HG03558 (cell line): ENCODE results near the gene THRB.

ENCODE experiments used
- ATAC-seq: cut with Tn5 transposase; IDR thresholded peaks from one replicate; pipeline ENCODE4 v1.9.1; 2021; ENCODE audit warnings: moderate number of reproducible peaks; ENCODE audit not compliant: unreplicated experiment; ENCODE audit errors: extremely low read depth

The THRB gene

DNA sequence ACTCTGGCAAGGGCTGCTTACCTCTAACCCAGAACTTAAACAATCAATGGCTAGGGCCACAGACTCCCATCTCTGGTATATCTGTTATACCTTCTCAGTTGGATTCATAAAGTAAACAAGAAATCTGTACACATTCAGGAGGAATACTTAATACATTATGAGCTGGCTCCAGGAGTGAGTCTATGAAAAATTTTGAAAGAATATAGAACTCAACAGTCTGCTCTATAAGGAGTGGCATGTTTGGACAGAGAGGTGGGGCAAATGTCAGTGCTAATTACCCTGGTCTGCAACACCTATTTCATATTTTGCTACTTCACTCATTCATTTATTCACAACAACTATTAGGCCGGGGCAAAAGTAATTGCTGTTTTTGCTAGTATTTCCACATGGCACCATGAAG, 245.1 kb downstream of the THRB start:
- no peak for ATAC-seq

DNA sequence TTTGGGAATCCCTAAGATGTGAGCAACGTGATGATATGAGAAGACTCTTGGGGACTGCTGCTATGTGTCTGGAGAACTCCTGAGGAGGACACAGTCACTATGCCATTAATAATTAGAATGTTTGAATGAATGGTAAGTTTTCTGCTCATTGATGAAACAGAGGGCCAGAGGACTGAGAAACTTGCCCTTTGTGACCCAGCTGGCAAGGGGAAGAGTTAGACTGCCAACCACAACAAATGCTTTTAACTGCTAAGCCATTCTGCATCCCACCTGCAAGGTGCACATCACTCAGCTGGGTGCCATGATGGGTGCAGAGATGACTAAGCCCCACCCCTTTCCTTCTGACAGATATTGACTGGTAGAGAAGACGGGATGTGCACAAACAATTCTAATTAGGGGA, 249.6 kb downstream of the THRB start:
- no peak for ATAC-seq

DNA sequence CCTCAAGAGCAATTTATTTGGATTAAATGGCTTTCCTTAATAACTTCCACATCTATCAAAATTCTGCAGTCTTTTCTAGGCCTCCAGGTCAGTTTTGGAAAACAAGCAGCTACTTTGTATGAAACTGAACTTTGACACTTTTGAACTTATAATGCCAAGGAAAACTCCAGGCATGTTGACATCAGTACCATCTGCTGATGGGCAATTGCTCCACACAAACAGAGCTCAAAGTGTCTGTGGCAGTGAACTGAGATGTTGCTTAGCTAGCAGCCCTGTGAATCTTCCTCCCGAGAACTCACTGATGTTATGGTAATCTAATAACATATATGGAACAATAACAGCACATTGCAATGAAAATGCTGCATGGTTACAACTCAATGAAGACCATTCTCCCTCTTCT, 250.2 kb downstream of the THRB start:
- ATAC-seq: no peak

DNA sequence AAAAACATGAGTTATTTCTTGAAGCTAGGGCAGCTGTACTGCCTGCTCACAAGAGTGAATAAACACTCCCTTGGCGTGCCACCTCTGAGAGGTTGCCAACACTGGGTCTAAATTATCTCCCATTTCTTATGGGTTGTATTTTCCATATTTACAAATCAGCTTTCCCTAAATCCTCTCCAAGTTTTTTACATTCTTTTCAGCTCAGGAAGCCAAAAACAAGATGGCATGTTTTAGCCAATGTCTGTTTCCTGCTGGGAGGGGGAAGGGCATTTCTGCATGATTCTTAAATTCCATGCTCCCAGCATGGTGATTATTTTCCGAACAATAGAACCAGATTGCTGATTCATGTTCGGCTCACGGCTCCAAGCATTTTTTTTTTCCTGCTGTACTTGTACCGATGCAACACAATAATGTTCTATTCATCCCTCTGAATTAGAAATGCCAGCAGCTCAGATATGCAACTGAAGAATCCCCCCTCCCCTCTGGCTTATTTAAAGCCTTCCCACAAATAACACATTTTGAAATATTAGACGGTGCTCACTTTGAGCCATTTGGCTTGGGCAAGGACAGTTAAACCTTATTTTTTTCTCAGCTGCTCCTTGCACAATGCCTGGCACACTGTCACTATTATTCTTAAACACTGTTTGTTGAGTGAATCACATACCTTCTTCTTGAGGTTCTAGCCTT, 252.5 kb downstream of the THRB start:
- no peak for ATAC-seq

DNA sequence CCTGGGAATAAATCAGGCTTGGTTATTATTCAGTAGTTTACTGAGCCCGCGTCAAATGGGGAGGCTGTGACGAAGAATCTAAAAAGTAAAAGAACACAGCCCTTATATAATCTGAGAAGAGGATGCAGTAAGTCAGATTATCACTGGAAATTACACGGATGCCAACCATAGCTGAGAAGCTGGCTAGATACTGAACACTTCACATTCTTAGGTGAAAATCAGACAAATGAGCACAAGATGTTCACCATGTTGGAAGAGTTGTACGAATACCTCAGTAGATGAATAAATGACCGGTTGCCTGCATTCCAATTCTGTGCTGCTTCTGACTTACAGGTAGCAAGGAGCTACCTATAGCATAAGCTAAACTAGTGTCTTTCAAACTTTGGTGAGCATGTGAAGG, 254.3 kb downstream of the THRB start:
- no peak for ATAC-seq

DNA sequence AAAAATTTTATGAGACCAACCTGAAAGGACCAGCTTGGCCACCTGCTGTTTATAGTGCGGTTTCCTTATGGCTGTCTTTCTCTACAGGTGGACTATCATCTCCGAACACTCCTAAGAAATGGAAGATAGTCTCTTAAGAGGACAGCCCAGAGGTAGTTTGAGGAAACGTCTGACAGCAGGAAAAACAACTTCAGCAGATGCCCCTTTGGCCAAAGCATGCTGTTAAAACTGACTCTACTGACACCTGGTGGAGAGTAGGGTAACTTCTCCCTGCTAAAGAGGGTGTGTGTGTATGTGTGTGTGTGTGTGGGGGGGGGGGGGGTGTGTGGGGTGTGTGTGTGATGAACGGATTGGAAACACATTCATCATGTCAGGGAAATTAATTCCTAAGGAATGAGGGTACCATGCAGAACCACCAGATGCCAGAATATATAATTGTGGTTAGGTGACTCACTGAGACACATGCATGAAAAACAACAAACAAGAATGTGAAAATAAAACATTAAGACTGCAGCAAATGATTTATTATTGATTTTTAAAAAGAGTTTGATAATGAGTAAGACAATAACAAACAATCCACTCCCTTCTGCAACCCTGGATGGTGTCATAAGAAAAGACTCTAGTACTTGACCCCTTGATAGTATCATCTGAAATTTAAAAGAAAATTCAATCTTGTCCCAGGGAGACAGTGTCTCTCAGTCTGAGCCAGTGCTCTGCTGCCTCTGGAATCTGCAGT, 256.5 kb downstream of the THRB start:
- ATAC-seq: peak; percentile 61

DNA sequence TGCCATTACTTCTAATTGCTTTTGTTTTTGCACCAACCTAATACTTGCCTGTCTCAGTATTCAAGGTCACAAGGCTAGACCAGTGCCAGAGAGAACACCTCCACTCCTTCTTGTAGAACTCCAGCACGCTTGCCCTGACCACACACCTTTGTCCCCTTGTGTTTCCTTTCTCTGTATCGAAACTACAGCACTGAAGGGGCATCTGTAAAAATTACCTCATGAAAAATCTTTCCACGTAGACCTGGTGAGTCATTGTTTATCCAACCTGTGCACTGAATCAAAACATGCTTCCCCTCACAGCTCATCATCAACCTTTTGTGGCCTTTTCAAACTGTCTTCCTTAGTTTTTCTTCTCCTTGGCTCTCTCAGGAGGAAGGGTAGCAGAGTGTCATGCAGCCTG, 259.5 kb downstream of the THRB start:
- ATAC-seq: no peak

DNA sequence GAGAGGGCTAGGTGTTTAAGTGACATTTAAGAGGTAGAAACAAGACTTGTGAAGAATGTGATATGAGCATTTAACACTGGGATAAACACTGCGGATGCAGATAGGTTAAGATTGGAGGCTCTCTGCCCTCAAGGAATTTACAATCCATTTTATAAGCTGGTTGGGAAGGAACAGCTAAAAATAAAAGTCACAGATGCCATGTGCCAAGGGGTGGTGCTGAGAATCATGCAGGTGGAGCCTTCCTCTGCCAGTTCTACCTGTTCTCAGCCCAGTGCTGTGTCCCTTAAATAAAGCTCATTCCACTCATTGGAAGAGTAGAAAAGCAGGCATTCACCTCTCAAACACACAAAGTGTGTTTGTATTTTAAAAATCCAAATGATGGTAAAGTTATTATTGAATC, 261.9 kb downstream of the THRB start:
- no peak for ATAC-seq

GRCh38 chr3:24229468-24230221, 265.0 kb downstream of the THRB start:
- ATAC-seq: no peak

- ATAC-seq: no peak
Measured at GRCh38 chr3:24227635-24228034, 267.0 kb downstream of the THRB start.

DNA sequence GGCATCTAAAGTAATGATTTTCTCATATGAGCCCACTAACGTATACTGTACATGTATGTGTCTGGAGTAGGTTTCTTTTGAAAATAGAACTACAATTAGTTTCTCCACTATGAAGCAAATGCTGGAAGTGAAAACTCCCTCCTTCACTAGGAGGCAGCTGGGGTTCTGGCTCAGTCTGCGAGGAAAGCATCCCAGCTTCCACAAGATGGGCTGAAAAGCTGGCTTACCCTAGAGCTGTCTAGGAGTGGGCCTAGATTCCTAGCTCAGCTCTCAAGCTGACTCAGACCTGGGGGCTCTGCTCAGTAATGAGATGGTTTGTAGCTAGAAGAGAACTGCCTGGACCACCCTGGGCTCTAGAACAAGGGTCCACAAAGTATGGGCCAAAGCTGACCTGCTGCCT, 268.3 kb downstream of the THRB start:
- no peak for ATAC-seq

- ATAC-seq: no peak
Measured at GRCh38 chr3:24225385-24225950, 269.2 kb downstream of the THRB start.

DNA sequence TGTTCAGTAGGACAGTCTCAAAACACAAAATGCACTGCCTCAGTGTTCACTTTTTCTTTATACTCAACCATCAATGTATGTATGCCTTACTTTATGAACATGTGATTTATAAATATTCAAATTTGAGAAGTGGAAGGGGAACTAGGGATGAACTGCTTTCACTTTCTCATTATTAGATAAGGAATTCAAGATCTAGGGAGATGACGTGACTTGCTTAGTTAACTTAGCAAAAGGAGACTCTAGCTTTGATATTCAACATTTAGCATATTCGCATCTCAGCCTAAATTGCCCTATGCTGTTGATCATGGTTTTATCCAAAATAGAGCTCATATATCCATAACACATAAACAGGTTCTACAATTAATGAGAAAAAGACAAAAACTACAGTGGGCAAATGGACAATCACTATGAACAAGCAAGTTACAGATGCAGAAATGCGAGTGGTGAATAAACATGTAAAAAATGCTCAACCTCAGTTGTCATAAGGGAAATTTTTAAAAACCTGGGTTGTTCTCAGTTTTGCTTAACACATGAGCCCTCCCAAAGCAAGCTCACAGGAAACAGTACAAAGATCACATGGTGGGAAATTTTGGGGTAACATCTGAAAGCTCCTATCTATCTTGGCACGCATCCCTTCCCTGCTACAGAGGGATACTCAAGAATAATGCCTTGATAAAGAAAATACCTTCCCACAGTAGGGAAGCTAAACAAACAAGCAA, 269.8 kb downstream of the THRB start:
- no peak for ATAC-seq

DNA sequence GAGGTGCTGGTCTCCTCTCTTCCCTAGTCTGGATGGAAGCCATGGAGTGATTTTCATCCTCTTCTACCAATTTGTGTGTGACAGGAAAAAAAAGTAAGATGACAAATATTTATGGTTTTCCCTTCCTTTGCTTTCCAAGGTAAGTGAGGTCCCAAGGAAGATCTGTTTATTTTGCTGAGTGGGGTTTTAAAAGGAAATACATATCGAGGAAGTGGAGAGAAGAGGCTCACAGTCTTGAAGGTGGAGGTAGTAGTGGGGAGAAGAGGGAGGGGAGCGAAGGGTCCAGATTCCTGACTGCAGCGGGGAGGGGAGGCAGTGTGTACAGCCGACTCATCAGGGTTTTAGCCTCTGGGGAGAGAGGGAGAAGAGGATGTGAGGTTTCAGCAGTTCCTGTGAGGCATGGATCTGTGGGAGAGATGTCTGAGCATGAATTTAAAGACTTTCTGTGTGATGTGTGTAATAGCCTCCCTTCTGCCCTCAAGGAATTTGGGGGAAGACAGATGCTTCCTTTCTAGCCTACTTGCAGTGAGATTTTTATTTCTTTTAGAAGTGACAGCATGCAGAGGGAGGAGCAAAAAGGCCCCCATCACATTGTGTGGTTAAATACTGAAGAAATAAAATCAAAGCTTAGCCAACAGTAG, 272.4 kb downstream of the THRB start:
- ATAC-seq: no peak

GRCh38 chr3:24220859-24221657, 273.6 kb downstream of the THRB start:
- no peak for ATAC-seq

GRCh38 chr3:24215502-24215901, 279.1 kb downstream of the THRB start:
- ATAC-seq: no peak

DNA sequence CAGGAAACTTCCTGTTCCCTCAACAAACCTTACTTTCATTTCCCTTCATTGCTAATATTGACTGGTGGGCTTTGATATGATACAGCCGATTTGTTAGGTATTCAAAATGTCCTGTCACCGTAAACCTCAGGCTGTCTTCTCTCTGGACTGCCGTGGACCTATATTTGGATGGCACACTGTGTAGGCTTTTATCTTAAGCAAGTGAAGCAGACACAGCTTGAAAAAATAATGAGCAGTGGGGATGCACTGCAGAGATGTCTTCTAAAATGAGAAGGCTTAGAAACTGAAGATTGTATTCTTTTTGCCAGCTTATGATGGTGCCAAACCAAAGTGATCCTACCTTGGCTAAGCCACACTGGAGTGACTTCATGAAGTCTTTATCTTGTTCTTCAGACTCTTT, 283.3 kb downstream of the THRB start:
- ATAC-seq: no peak

DNA sequence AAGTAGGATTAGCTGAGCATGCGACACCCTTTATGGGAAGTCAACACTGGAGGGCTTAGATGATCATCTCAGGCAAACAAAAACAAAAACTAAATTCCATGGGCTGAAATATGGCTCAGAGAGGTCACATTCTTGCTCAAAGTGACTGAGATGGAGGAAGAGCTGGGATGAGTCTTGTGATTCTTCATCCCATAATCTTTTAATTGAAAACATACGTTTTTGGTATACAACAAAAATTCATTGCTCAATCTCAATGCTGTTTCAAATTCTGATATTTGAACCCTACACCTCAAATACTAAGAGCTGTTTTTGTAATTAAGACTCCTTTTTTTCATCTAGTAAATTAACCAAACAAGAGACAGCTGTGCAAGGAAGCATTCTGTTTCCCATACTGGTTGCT, 292.6 kb downstream of the THRB start:
- ATAC-seq: no peak

- no peak for ATAC-seq
Measured at GRCh38 chr3:24201301-24201700, 293.3 kb downstream of the THRB start.
